ENCODE results near the gene AADACL3. TPM values are rescaled to one million over a fixed set of nuclear protein-coding genes. Genes with fewer than 3 reads are reported as not detected.
"Not testable (repeated sequence)": the region's sequence is repeated elsewhere in the genome, so short reads cannot be mapped to it uniquely, and the experiment has no call there.

AADACL3 gene
- total RNA-seq, 2 donors from 2014 or later, result not detected

- no peaks in the 10 kb centered on the region for H3K9me3 ChIP-seq
- no peaks in the 10 kb centered on the region for H3K4me1 ChIP-seq
- no peak for DNase-seq (ENCODE audit: low spot score)
- no peak overlapping the region for H3K27ac ChIP-seq
- no peak for TF ChIP-seq CTCF (IDR thresholded peaks at IDR 0.05)
- no peaks in the 10 kb centered on the region for H3K27me3 ChIP-seq
- no peak overlapping the region for H3K4me3 ChIP-seq
- H3K36me3 ChIP-seq, result no peaks in the 10 kb centered on the region
Observed at GRCh38 chr1:12711536-12711935, 4.4 kb upstream of the AADACL3 start.

- H3K4me1 ChIP-seq, result no peaks in the 10 kb centered on the region
- no peak overlapping the region for H3K27ac ChIP-seq
- TF ChIP-seq CTCF (IDR thresholded peaks at IDR 0.05), result no peak
- DNase-seq (ENCODE audit: low spot score), result no peak
- no peaks in the 10 kb centered on the region for H3K36me3 ChIP-seq
- no peaks in the 10 kb centered on the region for H3K9me3 ChIP-seq
- H3K27me3 ChIP-seq, result no peaks in the 10 kb centered on the region
- no peak overlapping the region for H3K4me3 ChIP-seq
Observed at GRCh38 chr1:12712076-12712475, 3.8 kb upstream of the AADACL3 start.

GRCh38 chr1:12712929-12713328 is 3.0 kb upstream of the AADACL3 start:
- no peaks in the 10 kb centered on the region for H3K4me1 ChIP-seq
- no peak overlapping the region for H3K27ac ChIP-seq
- no peaks in the 10 kb centered on the region for H3K27me3 ChIP-seq
- H3K4me3 ChIP-seq, result no peak overlapping the region
- TF ChIP-seq CTCF (IDR thresholded peaks at IDR 0.05), result no peak
- H3K36me3 ChIP-seq, result no peaks in the 10 kb centered on the region
- no peaks in the 10 kb centered on the region for H3K9me3 ChIP-seq
- no peak for DNase-seq (ENCODE audit: low spot score)

- not testable (repeated sequence) for H3K27ac ChIP-seq; H3K4me1 ChIP-seq; H3K36me3 ChIP-seq; H3K4me3 ChIP-seq; H3K9me3 ChIP-seq; H3K27me3 ChIP-seq; DNase-seq (ENCODE audit: low spot score)
Observed at GRCh38 chr1:12713651-12714050, 2.3 kb upstream of the AADACL3 start.

- no peak for TF ChIP-seq CTCF (IDR thresholded peaks at IDR 0.05)
- no peaks in the 10 kb centered on the region for H3K36me3 ChIP-seq
- H3K4me3 ChIP-seq, result no peak overlapping the region
- H3K27me3 ChIP-seq, result no peaks in the 10 kb centered on the region
- no peak overlapping the region for H3K27ac ChIP-seq
- no peak for DNase-seq (ENCODE audit: low spot score)
- no peaks in the 10 kb centered on the region for H3K9me3 ChIP-seq
- H3K4me1 ChIP-seq, result no peaks in the 10 kb centered on the region
Observed at GRCh38 chr1:12714710-12715475, 1.0 kb upstream of the AADACL3 start.

GRCh38 chr1:12717301-12717838 is 1.5 kb downstream of the AADACL3 start:
- DNase-seq (ENCODE audit: low spot score), result no peak
- no peak for TF ChIP-seq CTCF (IDR thresholded peaks at IDR 0.05)
- H3K27ac ChIP-seq, result no peak overlapping the region

More at GRCh38 chr1:12717301-12717838, 1.5 kb downstream of the AADACL3 start:
- H3K36me3 ChIP-seq, result no peaks in the 10 kb centered on the region
- no peaks in the 10 kb centered on the region for H3K9me3 ChIP-seq
- no peaks in the 10 kb centered on the region for H3K4me1 ChIP-seq
- H3K4me3 ChIP-seq, result no peak overlapping the region
- no peaks in the 10 kb centered on the region for H3K27me3 ChIP-seq
